HL-60/S4 treated with retinoic acid at 250 ng/mL for 4 days and 3 days (cell line): ENCODE data around the gene CABLES2.

Experiments
- in situ Hi-C: fragments of 300-500 bp; cut with MboI; formaldehyde crosslinking; loops from 2 replicates; pipeline ENCODE4 v1.7.0; 2022; ENCODE audit warnings: low sequenced_read_pairs

The CABLES2 gene, protein sequence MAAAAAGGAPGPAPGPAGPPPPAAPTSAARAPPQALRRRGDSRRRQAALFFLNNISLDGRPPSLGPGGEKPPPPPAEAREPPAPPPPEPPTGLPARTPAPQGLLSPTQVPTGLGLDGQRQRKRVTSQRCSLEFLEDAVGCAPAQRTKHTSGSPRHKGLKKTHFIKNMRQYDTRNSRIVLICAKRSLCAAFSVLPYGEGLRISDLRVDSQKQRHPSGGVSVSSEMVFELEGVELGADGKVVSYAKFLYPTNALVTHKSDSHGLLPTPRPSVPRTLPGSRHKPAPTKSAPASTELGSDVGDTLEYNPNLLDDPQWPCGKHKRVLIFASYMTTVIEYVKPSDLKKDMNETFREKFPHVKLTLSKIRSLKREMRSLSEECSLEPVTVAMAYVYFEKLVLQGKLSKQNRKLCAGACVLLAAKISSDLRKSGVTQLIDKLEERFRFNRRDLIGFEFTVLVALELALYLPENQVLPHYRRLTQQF

GRCh38 chr20:62407221-62407992, at the start of gene CABLES2:
CABLES2 (minus strand) TSS chr20:62407285; CDS start chr20:62407276, 9 bp downstream.
- in situ Hi-C loops: no loop called here

DNA sequence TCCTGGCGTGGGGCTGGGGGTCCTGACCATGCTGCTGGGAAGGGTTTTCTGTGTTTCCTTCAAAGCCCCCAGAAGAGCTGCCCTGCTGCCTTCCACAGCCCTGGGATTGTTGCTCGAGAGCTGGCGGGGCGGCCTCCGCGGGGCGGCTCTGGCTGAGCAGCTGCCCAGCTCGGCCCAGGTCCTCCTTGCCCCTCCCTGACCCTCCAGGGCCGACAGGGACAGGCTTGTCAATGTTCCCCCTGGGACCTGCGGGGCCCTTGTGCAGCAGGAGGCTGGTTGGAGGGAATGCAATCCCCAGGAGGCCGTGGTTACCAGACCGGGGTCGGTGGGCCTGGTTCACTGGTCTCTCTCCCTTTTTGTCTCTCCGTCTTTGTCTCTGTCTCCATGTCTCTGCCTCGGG, 48.8 kb upstream of the CABLES2 start:
- in situ Hi-C loops: no loop called here

- in situ Hi-C loops: no loop called here
These were observed 48.0 kb upstream of the CABLES2 start for GRCh38 chr20:62454904-62455636.

DNA sequence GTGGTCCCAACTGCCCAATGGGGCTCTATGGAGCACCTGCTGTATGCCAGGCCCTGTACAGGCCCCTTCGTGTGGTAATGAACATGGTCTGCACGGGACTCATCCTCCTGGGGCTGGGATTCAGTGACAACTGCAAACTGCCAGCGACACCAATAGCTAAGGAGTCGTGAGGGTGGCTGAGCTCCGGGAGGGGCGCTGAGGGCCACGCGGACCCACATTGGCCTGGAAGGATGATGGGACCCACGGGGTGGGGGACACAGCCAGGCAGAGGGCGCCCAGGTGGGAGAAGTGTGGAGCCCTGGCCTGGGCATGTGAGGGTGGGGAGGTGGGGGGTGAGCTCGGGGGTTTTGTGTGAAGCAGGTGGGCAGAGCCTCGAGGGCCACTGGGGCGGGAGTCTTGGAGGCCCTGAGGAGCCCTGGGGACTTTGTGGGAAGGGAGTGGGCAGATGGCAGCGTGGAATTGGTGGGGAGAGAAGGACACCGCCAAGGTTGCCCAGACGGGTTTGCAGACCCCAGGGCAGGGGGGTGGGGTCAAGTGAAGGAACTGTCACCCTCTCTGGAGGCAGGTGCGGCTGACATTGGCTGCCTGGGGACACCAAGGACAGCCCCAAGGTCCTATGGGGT, 46.2 kb upstream of the CABLES2 start:
- in situ Hi-C loops: no loop called here

DNA sequence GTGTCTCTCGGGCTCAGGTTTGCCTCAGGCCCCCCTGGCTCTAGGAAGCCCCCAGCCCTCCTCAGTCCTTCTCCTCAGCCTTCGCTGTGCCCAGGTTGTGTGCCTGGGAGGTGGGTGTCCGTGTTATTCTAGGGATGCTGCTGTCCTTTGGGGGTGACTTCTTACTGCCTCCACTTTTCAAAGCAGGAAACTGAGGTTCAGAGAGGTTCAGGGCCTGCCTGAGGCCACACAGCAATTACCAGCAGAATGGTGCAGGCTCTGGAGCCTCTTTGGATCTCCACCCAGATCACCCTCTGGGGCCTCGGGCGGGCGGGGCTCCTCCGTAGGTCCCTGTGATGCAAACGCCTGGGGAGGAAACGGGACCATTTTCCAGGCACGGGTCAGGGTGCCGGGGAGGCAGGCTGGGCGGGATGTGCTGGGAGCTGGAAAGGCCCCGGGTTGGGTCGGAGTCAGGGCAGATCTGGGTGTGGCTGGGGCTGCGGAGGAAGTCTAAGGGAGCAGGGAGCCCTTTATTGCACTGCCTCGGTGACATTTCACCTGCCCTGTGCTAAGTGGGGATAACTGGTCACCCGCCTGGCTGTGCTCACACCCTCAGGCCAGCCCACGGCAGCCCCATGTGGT, 45.5 kb upstream of the CABLES2 start:
- in situ Hi-C loops: no loop called here

DNA sequence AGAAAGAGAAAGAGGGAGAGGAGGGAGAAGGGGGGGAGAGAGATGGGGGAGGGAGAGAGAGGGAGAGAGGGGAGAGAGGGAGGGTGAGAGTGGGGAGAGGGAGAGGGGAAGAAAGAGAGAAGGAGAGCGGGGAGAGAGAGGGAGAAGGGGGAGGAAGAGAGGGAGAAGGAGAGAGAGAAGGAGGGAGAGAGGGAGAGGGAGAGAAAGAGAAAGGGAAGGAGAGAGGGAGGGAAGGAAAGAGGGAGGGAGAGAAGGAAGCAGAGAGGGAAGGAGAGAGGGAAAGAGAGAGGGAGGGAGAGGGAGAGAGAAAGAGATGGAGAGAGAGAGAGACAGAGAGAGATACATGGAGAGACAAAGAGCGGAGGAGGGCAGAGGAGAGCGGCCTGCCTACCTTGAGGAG, 44.9 kb upstream of the CABLES2 start:
- in situ Hi-C loops: no loop called here

DNA sequence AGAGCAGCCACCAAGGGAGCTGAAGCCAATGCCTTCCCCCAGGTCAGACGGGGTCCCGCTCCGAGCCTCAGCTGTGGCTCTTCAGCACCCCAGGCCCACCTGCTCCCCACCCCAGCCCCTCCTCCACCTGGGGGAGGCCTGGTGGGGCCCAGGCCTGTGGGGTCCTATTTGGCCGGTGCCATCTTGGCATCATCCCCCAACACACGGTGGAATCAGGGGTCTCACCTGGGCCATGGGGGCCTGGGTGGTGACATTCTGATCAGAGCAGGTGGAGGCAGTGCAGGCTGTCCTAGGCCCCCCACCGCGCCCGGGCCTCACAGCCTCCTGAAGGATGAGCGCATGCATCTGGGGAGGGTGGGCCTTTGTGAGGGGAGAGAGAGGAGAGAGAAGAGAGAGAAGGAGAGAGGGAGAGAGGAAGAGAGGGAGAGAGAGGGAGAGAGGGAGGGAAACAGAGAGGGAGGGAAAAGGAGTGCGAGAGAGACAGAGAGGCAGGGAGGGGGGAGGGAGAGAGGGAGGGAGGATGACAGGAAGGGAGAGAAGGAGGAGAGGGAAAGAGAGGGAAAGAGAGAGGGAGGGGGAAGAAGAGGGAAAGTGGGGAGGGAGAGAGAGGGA, 44.2 kb upstream of the CABLES2 start:
- in situ Hi-C loops: no loop called here

GRCh38 chr20:62449951-62450691, 43.0 kb upstream of the CABLES2 start:
- in situ Hi-C loops: no loop called here

- in situ Hi-C loops: no loop called here
These were observed 41.7 kb upstream of the CABLES2 start for GRCh38 chr20:62448788-62449187.

GRCh38 chr20:62448038-62448437, 41.0 kb upstream of the CABLES2 start:
- in situ Hi-C loops: no loop called here

GRCh38 chr20:62446888-62447869, 40.1 kb upstream of the CABLES2 start:
- in situ Hi-C loops: no loop called here

DNA sequence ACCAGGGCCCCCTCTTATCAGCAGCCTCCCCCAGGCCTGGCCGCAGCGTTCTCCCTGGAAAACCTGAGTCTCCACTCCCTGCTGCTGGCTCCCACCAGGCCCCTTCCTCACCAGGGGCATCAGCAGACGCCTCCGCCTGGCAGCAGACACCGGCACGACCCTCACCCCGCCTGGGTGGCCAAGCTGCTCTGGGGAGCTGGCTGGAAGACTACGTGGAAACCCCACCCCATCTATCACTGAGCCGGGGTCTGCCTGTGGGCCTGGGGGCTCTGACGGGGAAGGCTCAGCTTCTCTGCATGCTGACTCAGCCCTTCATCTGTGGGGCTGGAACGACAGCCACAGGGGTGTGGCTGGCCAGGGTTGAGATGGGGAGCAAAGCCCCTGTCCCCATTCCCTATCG, 39.4 kb upstream of the CABLES2 start:
- in situ Hi-C loops: no loop called here

DNA sequence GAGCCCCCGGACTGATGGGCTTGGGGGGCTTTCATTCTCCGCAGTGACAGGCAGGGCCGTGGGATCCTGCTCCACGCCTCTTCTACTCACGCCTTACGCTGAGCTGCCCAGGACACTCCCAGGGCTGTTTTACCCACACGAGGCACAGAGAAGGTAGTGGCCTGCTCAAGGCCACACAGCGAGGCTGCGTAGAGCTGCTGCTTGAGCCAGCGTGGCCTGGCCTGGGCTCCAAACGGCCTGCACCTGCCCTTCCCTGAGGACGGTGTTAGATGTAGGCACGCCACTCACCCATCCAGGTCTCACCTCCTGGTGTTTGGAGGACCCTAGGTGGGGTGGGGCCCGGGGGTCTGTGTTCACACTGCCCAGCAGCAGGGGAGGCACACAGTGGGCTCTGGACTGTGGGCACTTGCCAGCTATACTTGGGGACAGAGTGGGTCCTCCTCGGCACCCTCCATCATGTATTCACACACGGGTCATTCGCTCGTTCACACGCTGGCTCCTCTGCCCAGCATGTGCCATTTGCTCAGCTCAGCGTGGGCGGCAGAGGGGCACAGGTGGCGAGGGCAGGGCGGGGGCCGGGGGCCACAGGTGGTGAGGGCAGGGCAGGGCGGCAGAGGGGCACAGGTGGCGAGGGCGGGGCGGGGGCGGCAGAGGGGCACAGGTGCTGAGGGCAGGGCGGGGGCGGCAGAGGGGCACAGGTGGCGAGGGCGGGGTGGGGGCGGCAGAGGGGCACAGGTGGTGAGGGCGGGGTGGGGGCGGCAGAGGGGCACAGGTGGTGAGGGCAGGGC, 38.7 kb upstream of the CABLES2 start:
- in situ Hi-C loops: no loop called here

- in situ Hi-C loops: no loop called here
These were observed 37.2 kb upstream of the CABLES2 start for GRCh38 chr20:62444286-62444685.

- in situ Hi-C loops: no loop called here
These were observed 35.0 kb upstream of the CABLES2 start for GRCh38 chr20:62441987-62442539.

- in situ Hi-C loops: no loop called here
These were observed 32.1 kb upstream of the CABLES2 start for GRCh38 chr20:62439218-62439617.

DNA sequence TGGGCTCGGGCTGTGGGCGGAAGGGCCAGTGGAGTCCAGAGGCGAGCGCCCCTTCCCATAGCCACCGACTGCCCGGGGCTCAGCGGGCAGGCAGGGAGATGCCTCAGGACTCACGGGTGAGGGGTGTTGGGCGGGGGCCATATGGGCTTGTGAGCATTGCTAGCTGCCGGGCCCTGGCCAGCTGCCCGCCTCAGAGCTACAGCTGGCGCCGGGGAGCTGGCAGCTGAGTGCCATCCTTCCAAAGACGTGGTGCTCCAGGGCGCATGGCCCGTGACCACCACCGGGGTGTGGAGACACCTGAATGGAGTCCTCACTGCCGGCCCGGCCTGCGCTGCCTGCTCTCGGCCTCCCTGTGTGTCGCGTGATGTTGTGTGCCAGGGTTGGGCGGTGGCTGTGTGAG, 30.8 kb upstream of the CABLES2 start:
- in situ Hi-C loops: no loop called here
